ENCODE results near the gene C11orf16.
A peak's percentile ranks its signal among the peaks of the same experiment; 100 is the strongest.
"Not testable (repeated sequence)": the region's sequence is repeated elsewhere in the genome, so short reads cannot be mapped to it uniquely, and the experiment has no call there.

C11orf16 gene

GRCh38 chr11:8935789-8936188 is 3.0 kb upstream of the C11orf16 start:
- not testable (repeated sequence) for DNase-seq

DNA sequence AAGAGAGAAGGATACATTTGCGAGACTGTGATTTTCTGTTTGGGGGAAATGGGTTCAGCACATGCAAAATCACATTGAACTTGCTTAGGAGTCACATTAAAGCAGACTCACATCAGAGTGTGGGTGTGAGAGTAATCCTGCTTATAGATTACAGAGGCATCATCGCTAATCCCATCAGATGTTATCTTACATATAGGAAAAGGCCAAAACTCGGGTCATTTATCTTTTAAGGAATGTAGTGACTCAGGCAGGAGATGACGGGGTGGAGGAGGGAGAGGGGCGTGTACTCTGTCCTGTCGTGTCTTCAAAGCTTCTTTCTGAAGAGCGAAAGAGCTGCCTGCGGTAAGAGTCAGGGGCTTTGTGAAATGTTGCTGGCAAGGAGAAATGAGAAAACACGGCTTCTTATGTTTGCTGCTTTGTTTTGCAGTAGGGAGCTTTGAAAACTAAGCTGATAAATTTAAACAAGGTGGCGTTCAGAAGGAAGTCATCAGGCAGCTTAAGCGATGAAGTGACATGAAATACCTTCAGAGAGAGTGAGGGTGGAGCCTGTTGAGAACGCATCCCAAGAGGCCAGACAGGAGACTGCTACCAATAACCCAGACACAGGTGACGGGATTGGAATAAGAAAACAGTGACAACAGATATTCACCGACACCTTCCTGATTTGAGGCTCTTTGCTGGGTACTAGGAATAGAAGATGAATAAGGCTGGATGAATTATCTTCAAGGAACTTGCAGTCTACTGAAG is 2.2 kb upstream of the C11orf16 start:
- DNase-seq, result peak; percentile 81

DNA sequence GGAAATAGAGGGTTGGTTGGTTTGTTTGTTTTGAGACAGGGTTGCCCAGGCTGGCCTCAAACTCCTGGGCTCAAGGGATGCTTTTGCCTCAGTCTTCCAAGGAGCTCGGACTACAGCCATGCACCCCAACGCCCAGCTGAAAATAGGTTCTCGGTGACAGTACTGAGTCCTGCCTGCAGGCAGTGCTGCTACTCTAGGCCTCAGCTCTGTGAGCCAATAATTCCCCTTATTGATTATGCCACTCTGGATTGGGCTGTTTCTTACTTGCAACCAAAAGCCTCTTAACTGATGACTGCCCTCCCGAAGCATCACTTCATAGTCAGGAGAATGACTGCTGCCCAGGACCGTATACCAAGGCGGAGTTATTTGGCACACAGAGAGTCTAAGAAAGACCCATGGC is 1.2 kb upstream of the C11orf16 start:
- DNase-seq, result no peak

DNA sequence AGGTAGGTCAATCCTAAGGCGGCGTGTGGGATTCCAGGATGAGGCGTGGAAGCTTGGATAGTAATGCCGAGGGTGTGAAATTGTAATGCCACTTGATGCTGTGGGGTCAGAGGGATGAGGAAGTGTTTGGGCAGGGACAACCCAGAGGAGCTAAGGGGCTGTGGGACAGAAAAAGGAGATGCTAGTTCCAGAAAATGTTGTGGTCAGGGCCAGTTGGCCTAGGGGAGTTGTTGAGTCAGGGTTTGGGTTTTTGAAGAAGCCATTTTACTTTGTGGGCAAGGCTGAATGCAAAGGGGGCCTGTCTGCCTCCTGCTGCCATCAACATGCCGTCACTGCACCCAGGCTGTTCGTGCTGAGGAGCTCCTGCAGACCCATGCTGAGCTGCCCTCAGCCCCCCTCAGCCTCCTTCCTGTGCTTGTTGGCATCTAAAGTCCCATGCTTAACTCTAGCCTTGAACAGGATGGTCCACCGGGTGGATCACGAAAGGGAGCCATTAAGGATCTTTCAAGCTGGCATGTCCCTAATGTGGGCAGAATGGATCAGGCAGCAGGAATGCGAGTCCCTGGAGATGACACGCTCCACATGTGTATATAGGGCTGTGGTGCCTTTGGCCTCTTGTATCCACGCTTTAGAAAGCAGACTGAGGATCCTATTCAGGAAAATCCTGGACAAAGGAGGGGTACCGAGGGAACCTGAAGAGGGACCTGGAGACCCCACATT is 2.1 kb downstream of the C11orf16 start:
- no peak for DNase-seq

- DNase-seq, result no peak
Observed at GRCh38 chr11:8928981-8929615, 3.6 kb downstream of the C11orf16 start.

DNA sequence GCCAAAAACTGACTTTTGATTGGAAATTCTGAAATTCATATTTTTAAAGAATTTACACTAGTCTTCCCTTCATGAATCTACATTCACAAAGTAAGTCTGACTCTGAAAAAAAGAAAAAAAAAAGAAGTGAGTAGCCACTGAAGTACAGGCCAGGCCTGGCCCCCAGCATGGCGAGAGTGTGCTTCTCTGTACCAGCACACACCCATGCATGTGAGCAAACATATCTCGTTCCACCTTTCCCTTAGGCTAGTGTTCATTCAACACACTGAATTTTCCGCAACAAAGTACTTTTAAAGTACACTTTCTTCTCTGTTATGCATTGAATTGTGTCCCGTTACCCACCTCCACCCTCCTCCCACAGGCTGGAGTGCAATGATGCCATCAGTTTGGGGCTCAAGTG is 4.5 kb downstream of the C11orf16 start:
- no peak for DNase-seq

GRCh38 chr11:8927233-8927632 is 5.5 kb downstream of the C11orf16 start:
- DNase-seq, result no peak

- DNase-seq, result no peak
Observed at GRCh38 chr11:8926236-8926635, 6.5 kb downstream of the C11orf16 start.

DNA sequence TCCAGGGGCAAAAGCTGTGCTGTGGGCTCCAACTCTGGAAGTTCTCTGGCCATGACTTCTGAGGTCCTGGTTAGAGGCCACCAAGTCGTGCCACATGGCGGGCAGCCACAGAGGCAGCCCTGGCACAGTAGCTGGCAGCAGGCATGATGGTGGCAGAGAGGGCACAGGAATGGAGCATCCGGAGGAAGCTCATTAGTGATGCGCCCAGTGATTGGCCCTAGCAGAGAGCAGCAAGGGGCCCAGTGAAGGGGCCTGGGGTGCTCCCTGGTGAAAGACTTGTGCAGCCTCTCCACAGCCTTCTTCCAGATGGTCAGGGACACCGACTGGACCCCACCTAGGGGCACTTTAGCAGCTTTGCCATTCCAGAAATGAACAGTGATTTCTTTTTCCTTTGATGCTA is 7.0 kb downstream of the C11orf16 start:
- DNase-seq, result no peak

DNA sequence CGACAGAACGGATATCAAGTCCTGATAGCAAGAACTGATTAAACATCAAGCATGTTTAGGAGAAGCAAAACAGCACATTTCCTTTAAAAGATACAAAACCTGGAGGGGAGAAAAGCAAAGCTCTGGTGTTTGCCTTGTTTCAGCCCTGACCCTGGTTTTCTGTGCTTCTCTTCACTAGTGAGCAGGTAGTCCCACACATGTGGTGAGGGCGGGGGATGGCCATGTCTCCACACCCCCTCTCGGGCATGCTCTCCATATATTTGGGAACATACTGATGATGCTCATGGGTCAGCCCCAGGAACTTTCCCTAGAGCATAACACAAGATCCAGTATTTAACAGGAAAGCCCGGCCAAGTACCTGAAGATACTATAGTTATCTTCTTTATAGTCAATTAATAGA is 10.1 kb downstream of the C11orf16 start:
- no peak for DNase-seq

DNA sequence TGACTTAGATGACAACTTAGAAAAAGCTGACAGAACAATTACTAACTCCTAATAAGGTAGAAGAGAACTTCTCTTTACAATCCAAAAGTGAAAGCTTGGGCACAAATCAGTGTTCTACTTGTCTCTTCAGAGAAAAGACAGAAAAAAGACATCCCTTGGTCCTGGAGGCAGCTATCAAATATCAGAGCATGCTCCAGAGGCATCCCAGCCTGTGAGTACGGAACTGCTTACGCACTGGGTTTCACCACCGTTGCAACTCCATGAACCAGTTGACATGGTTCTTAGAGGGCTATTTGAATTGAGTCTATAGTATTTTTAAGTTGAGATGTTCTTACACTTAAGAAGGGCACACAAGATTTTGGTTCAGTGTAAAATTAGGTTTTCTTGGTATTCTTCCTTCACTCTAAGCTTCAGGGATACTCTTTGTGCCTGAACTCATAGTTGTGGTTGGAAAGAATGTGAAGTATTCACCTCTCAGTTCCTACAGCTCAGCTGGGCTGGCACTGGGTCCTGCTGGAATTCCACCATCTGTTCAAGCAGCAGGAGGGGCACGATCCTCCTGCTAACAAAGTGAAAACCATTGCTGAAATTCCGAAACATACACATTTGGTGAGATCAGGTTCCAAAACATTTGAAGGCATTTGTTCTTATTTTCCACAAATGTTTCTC is 15.5 kb downstream of the C11orf16 start:
- DNase-seq, result peak; percentile 87

- no peak for DNase-seq
Observed at GRCh38 chr11:8914661-8915018, 18.1 kb downstream of the C11orf16 start.

DNA sequence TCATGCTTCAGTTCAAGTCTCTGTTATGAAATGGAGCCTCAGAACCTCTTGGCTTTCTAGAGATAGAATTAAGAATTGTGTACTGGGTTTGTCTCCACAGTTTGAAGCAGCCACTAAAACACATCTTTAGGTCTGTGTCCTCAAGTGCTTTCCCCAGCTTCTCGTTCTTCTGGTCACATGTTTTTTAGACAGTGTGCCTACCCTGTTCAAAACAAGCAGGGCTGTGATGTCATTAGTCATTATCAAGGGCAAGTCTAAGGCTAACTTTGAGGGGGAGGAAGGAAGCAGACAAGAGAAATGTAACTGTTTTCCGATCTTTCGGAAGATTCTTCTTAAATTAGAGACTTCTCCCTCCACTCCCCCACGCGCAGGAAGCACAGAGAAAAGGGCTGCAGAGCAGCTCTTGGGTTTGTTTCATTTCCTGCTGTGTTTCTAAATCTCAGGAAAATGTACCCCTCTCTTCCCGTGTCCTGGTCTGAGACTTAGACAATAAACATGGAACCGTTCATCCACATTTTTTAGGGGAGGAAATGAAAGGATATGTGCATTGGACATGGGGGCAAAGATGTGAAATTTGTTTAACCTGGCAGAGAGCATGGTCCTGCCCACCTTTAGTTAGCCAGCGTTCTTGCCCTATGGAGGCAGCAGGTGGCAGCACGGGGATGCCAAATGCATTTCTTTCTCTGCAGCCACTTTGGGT is 18.6 kb downstream of the C11orf16 start:
- DNase-seq, result peak; percentile 54

DNA sequence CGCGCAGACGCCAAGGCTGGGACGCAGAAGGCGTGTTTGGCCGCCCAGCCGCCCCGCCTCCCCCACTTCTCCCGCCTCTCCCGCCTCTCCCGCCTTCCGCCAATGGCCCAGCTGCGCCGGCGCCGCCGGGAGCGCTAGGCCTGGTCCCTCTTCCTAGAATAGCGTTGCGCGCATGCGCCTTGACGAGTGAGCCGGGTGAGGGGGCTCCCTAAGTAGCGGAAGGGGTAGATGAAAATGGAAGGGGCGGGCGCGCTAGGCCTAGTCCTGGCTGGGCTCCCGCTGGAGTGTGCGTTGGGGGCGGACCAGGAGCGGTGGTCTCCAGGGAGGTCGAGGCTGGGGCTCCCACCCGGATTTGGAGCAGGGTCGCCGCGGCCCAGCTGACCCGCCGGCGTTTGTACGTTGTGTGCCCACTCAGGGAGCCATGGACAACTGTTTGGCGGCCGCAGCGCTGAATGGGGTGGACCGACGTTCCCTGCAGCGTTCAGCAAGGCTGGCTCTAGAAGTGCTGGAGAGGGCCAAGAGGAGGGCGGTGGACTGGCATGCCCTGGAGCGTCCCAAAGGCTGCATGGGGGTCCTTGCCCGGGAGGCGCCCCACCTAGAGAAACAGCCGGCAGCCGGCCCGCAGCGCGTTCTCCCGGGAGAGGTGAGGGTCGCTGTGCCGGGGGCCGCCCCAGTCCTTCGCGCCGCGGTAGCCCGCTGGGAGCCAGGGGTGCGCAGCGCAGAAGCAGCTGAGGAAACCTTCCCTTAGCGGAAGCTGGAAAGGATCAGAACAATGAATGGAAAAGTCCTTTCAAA is 21.5 kb downstream of the C11orf16 start, which contains the start of gene AKIP1:
Gene AKIP1 (plus strand): TSS at position 161 of the 795 bp plus-strand sequence. CDS start 261 bp downstream, at position 422.
- peak; percentile 92 for DNase-seq

- DNase-seq, result no peak
Observed at GRCh38 chr11:8910649-8911026, 22.1 kb downstream of the C11orf16 start.

- no peak for DNase-seq
Observed at GRCh38 chr11:8908099-8908498, 24.6 kb downstream of the C11orf16 start.

DNA sequence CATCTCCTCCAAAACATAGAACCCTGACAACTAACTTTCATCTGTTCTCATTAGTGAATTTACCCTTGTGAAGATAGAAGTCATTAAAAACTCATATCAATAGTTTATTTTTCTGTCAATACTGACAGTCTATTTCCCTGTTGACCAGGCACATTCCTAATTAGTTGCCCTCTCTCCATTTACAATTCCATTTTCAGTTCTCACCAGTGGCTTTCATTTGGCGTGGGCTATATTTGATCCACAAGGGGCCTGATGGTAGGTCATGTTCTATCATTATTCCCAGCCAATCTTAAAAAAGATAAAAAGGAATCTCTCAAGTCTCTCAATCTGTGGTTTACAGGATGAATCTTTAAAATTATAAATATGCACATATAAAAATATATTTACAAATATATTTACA is 25.6 kb downstream of the C11orf16 start:
- no peak for DNase-seq

DNA sequence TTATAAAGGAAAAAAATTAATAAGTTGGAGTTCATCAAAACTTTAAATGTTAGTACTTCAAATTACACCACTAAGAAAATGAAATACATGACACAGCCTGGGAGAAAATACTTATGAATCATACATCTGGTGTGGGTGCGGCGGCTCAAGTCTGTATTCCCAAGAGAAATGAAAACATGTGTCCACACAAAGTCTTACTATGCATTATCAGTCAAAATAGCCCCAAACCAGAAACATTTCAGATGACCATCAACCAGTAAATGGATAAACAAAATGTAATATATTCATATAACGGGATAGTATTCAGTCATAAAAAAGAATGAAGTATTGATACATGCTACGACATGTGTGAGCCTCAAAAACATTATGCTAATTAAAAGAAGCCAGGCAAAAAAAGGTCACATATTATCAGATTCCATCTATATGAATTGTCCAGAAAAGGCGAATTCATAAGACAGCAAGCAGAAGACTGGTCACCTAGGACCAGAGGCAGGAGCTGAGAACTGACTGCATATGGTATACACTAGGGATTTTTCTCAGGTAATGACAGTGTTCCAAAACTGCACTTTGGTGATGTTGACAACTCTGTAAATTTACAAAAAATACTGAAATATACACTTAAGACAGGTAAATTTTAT is 27.1 kb downstream of the C11orf16 start:
- peak; percentile 67 for DNase-seq

DNA sequence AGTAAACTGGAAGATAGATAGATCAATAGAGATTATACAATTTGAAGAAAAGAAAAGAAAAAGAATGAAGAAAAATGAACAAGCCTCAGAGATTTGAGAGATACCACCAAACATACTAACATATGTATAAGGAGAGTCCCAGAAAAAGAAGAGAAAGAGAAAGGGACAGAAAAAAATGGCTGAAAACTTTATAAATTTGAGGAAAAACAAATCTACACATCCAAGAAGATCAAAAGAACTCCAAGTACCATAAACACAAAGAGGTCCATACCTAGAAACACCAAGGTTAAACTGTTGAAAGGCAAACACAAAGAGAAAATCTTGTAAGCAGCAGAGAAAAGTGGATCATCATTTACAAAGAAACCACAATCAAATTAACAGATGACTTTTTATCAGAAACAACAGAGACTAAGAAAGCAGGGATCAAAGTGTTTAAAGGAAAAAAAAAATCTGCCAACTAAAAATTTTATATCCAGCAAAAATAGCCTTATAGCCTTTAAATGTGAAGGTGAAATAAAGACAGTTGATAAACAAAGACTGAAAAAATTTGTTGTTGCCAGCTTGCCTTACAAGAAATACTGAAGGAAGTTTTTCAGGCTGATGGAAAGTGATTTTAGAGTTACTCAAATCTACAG is 33.5 kb downstream of the C11orf16 start:
- no peak for DNase-seq

DNA sequence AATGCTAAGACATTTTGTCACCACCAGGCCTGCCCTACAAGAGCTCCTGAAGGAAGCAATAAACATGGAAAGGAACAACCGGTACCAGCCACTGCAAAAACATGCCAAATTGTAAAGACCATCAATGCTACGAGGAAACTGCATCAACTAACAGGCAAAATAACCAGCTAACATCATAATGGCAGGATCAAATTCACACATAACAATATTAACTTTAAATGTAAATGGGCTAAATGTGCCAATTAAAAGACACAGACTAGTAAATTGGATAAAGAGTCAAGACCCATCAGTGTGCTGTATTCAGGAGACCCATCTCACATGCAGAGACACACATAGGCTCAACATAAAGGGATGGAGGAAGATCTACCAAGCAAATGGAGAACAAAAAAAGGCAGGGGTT is 41.6 kb downstream of the C11orf16 start:
- DNase-seq, result not testable (repeated sequence)

GRCh38 chr11:8886322-8886721 is 46.4 kb downstream of the C11orf16 start:
- no peak for DNase-seq

Data from HCEC 1CT (cell line).